GM11168 (cell line): ENCODE results near the gene TTYH2.

Experiments used
- in situ Hi-C: fragments of 300-500 bp; cut with MboI; formaldehyde crosslinking; loops from one replicate; pipeline ENCODE4 v1.12.0; 2022; ENCODE audit warnings: low sequenced_read_pairs; ENCODE audit not compliant: unreplicated experiment

The TTYH2 gene

DNA sequence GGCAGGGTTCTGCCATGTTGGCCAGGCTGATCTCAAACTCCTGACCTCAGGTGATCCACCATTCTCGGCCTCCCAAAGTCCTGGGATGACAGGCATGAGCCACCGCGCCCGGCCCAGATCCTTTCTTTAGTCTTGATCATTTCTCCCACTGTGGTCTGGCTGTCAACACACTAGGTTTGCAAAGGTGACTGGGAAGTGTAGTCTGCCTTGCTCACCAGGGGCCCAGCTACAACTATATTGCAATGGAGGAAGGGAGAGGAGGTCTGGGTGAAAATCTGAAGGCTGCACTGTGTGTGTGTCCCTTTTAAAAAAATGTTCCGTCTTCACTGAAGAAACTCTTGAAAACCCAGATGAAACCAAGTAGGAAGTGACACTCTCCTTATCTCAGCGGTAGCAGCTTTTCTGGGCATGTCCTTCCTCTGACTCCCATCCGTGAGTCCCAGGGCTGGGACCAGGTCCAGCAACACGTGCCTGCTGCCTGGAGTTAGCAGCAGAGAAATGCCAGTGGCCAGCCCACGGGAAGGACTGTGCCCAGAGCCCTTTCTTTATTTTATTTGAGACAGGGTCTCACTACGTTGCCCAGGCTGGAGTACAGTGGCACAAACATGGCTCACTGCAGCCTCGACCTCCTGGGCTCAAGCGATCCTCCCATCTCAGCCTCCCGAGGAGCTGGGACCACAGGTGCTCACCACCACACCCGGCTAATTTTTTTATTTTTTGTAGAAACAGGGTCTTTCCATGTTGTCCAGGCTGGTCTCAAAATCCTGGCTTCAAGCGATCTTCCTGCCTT, 94.8 kb downstream of the TTYH2 start:
- in situ Hi-C loops = loop anchor here (10.0 kb wide), 1 partner anchor 47 kb away; no protein-coding TSS in a partner anchor

DNA sequence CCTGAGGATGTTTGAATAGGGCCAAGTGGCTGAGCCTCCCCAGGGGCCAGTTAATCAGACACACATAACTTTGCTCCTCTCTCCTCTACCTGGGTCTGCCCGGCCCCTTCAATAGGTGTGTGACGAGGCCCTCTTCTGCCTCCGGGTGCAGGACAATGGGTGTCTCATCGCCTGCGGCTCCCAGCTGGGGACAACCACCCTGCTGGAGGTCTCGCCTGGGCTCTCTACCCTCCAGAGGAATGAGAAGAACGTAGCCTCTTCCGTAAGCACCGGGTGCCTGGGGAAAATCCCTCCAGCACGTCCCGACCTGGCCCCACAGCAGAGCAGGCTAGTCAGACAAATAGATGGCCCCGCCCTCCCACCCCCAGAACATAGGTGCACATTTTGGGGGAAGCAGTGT, 96.5 kb downstream of the TTYH2 start:
- in situ Hi-C loops = loop anchor here (10.0 kb wide), 1 partner anchor 45 kb away; no protein-coding TSS in a partner anchor
